A673 (cell line): ENCODE data around the gene CCDC12.

Experiments used
- CTCF ChIP-seq: fragments of 300-800, 200-600 bp; sonication (generic); conservative IDR thresholded peaks from 2 replicates; pipeline ENCODE4 v1.5.1; 2017; ENCODE audit warnings: low read depth, mild to moderate bottlenecking, antibody characterized with exemption, low read length, moderate library complexity, mixed read lengths
- EZH2 ChIP-seq: fragments of 200-600 bp; sonication (generic); IDR thresholded peaks from 2 replicates; pipeline ENCODE4 v1.6.1; 2017; ENCODE audit warnings: borderline replicate concordance, low read depth, mild to moderate bottlenecking, mixed read lengths, antibody characterized with exemption, low read length; ENCODE audit not compliant: poor library complexity, severe bottlenecking

GRCh38 chr3:46971151-46971550 is 5.4 kb downstream of the CCDC12 start:
- TF ChIP-seq CTCF, result no peak
- TF ChIP-seq EZH2, result no peak
